DND-41 (cell line): ENCODE results near the gene CNNM1.

Experiments
- EZH2 ChIP-seq: IDR thresholded peaks from 3 replicates; pipeline ENCODE4 v1.6.1; 2012; ENCODE audit warnings: borderline replicate concordance, low read depth, mild to moderate bottlenecking, moderate library complexity, low read length, inconsistent platforms; ENCODE audit not compliant: severe bottlenecking
- TF ChIP-seq, protein P1 (sequence below): IDR thresholded peaks from 2 replicates; pipeline ENCODE4 v1.5.1; 2012; ENCODE audit warnings: borderline replicate concordance, low read length, moderate library complexity, mild to moderate bottlenecking; ENCODE audit not compliant: poor library complexity, severe bottlenecking; ENCODE audit errors: extremely low read depth

DNA sequence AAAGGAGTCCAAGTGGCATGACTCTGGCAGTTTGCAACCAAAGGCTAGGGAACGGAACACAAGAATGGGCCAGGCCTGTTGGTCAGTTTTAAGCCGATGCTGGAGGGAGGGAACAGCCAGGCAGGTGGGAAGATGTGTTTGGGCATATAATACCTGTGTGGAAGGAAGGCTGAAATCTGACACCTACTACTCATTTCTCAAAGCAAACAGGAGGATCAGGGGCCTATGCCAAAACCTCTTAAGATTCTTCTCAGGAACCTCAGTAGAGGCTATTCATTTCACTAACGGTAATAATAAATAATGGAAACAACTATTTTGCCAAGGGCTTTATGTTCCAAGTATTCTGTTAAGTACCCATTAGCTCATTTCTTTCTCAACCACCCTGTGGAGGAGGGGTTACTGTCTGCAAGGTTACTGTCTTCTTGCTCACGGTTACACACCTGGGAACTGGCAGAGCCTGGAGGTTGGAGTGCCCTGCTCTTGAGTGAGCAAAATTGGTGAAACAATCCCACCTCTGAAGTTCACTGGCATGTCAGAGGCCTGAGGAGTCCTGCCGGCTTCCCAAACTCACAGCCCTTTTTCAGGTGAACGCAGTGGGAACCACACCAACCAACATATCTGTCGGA lies 65.7 kb downstream of the CNNM1 start:
- TF ChIP-seq, protein P1, sequence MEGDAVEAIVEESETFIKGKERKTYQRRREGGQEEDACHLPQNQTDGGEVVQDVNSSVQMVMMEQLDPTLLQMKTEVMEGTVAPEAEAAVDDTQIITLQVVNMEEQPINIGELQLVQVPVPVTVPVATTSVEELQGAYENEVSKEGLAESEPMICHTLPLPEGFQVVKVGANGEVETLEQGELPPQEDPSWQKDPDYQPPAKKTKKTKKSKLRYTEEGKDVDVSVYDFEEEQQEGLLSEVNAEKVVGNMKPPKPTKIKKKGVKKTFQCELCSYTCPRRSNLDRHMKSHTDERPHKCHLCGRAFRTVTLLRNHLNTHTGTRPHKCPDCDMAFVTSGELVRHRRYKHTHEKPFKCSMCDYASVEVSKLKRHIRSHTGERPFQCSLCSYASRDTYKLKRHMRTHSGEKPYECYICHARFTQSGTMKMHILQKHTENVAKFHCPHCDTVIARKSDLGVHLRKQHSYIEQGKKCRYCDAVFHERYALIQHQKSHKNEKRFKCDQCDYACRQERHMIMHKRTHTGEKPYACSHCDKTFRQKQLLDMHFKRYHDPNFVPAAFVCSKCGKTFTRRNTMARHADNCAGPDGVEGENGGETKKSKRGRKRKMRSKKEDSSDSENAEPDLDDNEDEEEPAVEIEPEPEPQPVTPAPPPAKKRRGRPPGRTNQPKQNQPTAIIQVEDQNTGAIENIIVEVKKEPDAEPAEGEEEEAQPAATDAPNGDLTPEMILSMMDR: no peak
- TF ChIP-seq EZH2: no peak
